ENCODE data around the gene STMN3. TPM values are rescaled to one million over a fixed set of nuclear protein-coding genes. Genes with fewer than 3 reads are reported as not detected.
"Not testable (repeated sequence)": the region's sequence is repeated elsewhere in the genome, so short reads cannot be mapped to it uniquely, and the experiment has no call there.

STMN3 gene
- polyA plus RNA-seq, 4 donors: 25.4 to 44.1 (median 33.6) TPM

DNA sequence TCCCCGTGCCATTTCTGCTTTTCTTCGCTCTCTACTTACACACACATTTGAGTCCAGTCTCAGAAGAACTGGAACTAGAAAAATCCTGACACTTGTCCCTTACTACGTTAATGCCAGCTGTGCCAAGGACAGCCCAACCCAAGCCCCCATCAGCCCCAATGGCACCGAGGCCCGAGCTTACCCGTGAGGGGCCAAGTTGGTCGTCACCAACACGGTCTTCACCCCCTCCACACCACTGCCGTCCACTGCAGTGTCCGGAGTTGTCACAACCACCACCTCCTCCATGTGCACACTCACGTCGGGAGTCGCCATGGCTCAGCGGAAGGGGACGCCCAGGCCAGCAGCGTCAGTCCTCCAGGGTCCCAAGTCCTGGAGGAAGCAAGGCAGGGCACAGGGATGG lies 34.1 kb downstream of the STMN3 start:
- DNase-seq (ENCODE audit: low read depth in 4 of 4, low spot score in 2 of 4): no peak

DNA sequence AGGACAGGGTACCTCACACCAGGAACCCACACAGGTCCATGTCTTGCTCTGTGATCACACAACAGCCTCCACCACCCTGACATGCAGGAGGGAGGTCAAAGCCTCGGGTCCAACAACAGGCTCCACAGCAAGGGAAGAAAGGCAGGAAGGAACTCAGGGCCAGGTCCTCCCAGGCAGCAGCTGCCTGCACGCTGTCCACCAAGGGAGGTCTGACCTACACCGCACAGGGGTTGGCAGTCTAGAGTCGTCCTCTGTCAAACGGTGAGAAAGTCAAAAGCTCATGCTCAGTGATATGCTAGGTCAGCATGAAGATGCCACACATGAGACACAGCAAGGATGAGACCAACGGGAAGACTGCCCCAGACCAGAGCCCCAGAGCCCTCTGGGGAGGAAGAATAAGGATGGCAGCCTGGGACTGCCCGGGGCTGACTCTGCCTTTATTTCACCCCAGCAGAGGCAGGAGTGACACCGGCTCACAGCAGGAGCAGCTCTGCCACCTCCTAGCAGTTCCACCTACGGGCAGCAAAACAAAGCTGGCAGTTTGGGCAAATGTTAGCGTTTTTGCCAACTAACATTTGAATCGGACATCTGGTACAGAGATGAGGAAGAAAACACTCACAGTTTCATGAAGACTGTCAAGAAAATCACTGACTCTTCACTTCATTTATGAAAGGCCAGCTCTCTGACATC lies 34.8 kb downstream of the STMN3 start:
- DNase-seq (ENCODE audit: low read depth in 4 of 4, low spot score in 2 of 4): no peak

DNA sequence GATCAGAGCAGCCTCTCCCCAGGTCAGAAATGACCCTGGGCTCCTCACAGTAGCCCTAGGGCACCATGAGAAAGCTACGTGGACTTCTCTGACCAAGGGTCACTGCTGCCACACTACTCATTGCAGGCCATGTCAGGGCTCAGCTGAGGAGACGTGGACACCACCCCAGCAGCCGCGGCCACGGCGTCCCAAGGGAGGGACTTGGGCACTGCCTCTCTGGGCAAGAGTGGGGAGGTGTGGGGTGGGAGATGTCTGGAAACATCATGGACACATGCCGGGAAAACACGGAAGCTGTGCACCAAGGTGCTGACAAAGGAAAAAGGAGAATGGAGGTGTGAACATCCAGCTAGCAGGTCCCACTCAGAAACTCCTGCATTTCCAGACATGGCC lies 35.4 kb downstream of the STMN3 start:
- no peak for DNase-seq (ENCODE audit: low read depth in 4 of 4, low spot score in 2 of 4)

DNA sequence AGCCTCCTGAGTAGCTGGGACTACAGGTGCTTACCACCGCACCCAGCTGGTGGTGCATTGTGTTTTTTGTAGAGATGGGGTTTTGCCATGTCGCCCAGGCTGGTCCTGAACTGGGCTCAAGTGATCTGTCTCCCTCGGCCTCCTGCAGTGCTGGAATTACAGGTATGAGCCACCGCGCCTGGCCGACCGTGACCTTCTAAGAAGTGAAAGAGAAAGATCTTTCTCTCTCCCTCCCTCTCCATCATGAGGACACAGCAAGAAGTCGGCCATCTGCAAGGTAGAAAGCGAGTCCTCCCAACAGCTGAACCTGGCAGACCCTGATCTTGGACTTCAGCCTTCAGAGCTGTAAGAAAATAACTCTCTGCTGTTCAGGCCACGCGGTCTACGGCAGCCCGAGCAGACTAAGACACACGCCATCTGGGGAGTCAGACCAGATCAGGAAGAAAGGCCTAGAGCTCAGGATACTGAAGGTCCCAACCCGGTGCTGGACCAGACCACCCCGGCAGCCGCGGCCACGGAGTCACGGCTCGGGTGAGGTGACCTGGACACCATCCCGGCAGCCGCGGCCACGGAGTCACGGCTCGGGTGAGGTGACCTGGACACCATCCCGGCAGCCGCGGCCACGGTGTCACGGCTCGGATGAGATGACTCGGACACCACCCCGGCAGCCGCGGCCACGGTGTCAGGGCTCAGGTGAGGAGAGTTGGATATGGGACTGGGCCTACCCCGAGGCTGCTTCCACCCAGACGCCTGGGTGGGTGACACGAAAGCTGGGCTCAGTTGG lies 35.9 kb downstream of the STMN3 start:
- no peak for DNase-seq (ENCODE audit: low read depth in 4 of 4, low spot score in 2 of 4)

DNA sequence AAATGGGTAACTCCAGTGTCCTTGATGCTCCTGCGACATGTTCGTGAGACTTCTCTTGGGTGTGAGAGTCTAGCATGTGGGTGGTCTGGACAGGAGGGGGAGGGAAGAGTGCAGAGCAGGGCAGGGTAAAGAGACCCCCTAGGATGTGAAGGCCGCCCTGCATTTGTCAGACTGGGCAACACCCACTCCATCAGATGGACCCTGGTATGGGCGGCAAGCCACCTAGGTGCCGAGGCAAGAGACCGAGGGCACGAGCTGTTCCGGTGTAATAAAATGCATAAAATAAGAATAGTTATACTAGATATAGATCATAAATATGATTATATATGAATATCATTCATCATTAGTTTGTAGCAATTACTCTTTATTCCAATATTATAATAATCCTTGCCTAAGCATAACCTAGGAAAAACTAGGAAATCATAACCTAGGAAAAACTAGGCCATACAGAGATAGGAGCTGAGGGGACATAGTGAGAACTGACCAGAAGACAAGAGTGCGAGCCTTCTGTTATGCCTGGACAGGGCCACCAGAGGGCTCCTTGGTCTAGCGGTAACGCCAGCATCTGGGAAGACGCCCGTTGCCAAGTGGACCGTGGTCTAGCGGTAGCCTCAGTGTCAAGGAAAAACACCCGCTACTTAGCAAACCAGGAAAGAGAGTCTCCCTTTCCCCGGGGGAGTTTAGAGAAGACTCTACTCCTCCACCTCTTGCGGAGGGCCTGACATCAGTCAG lies 39.2 kb downstream of the STMN3 start:
- DNase-seq (ENCODE audit: low read depth in 4 of 4, low spot score in 2 of 4): not testable (repeated sequence)

DNA sequence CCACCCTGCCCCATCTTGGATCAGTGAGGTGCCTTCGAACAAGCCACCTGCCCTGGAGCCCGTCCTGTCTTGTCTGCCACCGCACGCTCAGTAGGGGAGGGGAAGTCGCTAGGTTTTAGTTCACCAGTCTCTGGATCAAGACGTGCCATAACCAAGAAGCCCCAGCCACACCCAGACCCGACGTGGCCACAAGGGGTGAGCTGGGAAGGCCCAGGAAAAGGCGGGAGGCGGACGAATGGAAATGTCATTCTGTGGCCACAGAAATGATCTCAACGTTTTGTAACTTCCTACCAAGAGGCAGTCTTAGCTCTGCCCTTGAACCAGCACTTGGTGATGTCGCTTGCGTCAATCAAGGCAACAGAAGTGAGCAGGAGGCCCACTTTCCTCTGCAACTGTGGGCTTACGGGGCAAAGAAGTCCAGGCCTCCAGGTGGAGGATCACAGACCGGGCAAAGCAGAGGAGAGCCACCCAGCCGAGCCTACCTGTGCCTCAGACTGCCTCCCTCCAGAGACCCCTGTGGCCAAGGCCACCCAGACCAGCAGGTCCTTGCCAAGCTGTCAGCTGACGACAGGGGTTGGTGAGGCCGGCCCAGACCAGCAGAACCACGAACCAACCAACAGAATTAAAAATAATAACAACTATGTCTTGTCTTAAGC lies 40.8 kb downstream of the STMN3 start:
- DNase-seq (ENCODE audit: low read depth in 4 of 4, low spot score in 2 of 4): no peak

DNA sequence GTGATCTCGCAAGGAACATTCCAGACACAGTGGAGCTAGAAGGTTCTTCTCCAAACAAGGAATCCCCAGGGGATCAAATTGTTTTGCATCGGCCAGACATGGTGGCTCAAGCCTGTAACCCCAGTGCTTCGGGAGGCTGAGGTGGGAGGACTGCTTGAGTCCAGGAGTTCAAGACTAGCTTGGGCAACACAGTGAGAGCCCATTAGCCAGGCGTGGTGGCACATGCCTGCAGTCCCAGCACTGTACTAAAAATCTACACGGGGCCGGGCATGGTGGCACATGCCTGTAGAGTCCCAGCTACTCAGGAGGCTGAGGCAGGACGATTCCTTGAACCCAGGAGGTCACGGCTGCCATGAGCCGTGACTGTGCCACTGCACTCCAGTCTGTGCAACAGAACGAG lies 41.6 kb downstream of the STMN3 start:
- DNase-seq (ENCODE audit: low read depth in 4 of 4, low spot score in 2 of 4): no peak

DNA sequence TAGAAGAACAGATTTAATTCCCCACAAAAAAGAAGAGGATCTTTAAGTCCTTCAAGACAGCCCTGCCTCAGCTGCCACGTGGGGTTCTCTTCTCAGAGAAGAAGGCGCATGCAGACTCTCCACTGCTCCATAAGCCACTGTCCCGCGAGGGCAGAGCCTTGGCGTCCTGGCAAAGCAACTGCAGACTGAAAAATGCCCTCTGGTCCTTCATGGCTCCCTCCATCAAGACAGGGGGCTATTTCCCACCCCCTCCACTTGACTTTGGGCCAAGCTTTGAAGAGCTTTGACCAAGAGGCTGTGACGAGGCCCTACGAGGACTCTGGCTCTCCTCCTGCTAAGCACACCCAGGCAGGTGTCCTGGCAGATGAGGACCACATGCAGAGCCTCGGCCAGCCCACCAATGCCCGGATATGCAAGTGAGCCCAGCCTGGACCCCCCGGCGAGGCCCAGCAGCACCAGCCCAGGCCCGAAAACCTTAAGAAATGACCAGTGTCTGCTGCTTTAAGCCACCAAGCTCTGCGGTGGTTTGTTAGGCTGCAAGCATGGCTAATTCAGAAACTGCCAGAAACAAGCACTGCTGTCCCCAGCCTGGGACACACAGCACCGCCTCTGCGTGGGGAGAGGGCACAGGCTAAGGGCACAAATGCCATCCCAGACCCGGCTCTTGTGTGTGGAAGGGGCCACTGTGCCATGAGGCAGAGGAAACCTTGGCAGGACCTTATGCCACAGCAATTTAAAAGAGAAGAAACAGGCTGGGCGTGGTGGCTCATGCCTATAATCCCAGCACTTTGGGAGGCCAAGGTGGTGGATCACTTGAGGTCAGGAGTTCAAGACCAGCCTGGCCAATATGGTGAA lies 42.4 kb downstream of the STMN3 start:
- DNase-seq (ENCODE audit: low read depth in 4 of 4, low spot score in 2 of 4): no peak

DNA sequence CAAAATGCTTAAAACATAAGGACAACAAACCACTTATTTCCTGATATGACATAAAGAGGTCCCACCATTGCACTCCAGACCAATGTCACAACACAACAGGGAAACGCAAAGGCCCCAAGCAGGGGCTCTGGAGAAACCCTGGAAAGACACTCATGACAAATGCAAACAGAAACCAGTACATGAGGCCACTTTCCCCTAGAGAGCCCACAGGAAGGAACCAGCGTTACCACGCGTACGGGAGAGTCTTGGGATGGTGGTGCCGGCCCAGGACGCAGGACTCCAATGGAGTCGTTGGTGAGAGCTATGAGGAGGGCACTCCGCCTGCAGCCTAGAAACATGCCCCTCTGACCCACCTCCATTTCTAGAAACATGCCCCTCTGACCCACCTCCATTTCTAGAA lies 46.5 kb downstream of the STMN3 start:
- DNase-seq (ENCODE audit: low read depth in 4 of 4, low spot score in 2 of 4): no peak

DNA sequence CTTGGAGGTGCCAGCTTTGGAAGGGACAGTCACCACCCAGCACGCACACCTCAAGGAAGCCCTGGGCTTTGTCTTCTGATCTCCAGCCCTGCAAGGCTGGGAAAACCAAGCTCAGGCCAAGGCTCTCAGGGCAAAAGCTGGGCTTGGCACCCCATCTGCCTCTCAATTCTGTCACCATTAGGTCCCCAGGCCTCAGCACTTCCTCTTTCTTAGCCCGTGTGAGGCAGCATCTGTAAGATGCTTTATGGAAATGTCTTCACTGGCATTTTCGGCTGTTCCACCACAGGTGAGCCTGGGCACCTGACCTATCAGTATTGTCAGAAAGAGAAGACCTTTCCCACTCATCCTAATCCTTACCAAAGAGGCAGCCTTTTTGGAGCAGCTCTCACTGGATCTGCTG lies 50.9 kb downstream of the STMN3 start:
- no peak for DNase-seq (ENCODE audit: low read depth in 4 of 4, low spot score in 2 of 4)

DNA sequence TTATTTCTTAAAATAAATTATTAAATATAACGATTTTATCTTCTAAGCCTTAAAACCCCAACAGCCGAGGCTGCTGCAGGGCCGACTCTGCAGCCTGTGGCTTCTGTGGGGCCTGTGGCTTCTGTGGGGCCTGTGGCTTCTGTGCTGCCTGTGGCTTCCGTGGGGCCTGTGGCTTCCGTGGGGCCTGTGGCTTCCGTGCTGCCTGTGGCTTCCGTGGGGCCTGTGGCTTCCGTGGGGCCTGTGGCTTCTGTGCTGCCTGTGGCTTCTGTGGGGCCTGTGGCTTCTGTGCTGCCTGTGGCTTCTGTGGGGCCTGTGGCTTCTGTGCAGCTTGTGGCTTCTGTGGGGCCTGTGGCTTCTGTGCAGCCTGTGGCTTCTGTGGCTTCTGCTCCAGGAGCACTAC lies 51.5 kb downstream of the STMN3 start:
- not testable (repeated sequence) for DNase-seq (ENCODE audit: low read depth in 4 of 4, low spot score in 2 of 4)

DNA sequence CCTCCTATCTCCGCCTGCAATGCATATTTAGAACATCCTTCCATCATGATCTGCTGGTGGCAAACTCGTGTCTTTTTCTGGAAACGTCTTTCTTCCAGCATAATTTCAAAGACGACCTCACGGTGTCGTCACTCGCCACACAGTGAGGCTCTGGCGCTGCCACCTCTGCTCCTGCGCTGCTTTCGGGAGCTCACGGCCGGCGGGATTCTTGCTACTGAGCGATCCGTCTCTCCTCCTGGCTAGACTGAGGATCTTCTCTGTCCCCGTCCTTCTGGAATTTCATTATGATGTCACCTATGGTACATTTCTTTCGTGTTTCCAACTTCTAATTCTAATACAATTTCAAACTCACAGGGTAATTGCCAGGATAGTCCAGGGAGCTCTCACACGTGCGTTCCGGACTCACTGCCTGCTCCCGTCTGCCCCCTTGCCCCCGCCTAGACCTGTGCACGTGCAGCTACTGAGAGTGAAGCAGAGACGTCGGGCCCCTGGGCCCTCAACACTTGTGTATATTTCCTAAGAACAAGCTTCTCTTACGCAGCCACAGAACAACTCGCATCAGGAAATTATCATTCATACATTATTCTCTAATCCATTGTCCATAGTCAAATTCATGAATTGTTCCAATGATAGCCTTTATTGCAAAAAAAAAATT lies 53.7 kb downstream of the STMN3 start:
- no peak for DNase-seq (ENCODE audit: low read depth in 4 of 4, low spot score in 2 of 4)

DNA sequence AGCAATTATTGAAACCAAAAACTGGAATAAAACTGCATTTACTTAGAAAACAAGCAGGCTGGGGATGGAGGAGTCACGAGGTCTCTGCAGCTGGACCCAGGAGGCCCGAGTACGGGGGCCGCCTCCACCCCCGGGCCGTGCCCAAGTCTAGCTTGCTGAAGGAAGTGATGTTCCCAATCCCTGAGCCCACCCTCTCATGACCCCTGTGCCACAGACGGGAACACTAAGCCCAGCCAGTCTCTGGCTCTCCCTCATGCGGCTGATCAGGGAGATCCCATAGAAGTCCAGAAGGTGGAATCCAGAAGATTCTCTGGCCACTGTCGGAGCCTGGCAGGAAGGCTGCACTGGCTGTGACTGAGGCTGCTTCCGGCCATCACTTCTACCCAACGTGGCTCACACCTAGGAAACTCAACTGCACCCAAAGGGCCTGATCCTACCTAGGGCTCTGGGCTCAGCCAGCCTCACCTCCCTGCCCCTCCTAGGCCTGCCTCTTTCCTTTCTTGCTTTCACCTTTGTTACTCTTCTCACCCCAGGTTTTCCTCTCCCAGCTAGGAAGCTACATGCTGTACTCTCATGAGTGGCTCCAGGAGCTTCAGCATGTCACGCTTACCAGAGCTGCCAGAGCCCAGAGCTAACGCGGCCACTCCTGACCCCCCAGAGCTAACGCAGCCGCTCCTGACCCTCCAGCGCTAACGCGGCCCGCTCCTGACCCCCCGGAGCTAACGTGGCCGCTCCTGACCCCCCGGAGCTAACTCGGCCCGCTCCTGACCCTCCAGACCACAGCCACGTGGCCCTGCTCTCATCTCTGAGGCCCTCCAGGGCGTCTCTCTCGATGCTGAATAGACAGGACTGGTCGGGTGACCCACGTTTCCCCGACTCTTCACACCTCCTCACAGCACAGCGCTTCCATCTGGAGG lies 54.5 kb downstream of the STMN3 start:
- no peak for DNase-seq (ENCODE audit: low read depth in 4 of 4, low spot score in 2 of 4)

DNA sequence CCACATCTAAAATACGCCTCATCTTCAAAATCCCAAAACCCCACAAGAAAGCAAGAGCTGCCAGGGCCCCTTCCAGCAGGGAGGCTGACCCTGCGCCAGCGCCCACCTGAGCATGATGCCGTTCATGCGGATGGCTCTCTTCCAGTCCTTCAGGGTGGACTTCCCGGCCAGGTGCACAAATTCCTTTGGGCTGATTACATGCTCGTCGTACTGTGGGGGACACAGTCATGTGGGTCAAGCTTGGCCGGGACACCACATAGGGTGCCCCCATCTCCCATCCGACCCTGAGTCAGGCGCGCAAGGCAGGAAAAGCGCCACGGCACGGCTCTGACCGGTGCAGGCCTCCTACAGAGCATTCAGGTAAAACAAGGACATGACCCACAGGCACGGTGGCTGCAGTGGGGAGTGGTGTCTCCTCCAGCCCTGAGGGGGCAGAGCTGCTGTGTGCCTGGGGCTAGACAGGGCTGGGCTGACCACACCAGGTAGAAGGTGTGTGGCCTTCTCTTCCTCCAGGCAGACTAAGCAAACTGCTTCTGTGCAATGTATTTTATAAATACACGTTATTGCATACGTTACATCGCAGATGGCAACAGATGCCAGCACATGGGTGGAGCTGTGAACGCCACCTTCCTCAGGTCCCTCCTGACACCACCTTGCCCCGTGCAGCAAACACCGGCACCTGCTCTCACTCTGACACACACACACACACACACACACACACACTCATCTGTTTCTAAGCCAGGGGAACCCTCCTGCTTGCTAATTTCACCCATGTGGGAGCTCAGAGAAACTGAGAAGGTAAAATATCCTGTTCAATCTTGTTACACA lies 55.4 kb downstream of the STMN3 start:
- DNase-seq (ENCODE audit: low read depth in 4 of 4, low spot score in 2 of 4): no peak

DNA sequence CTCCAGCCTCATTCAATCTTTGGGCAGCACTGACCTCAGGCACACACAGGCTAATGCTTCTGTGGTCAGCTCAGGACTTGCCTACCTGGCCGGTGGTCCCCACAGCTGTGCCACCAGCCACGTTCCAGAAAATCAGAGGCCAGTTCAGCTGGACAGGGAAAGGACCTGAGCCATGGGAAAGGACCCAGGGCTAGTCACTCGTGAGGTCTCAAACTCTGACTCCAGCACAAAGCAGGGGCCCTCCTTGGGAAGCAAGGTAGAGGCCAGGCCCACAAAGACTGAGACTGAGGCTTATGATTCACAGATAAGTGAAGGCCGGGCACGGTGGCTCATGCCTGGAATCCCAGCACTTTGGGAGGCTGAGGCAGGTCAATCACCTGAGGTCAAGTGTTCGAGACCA lies 56.8 kb downstream of the STMN3 start:
- DNase-seq (ENCODE audit: low read depth in 4 of 4, low spot score in 2 of 4): no peak

DNA sequence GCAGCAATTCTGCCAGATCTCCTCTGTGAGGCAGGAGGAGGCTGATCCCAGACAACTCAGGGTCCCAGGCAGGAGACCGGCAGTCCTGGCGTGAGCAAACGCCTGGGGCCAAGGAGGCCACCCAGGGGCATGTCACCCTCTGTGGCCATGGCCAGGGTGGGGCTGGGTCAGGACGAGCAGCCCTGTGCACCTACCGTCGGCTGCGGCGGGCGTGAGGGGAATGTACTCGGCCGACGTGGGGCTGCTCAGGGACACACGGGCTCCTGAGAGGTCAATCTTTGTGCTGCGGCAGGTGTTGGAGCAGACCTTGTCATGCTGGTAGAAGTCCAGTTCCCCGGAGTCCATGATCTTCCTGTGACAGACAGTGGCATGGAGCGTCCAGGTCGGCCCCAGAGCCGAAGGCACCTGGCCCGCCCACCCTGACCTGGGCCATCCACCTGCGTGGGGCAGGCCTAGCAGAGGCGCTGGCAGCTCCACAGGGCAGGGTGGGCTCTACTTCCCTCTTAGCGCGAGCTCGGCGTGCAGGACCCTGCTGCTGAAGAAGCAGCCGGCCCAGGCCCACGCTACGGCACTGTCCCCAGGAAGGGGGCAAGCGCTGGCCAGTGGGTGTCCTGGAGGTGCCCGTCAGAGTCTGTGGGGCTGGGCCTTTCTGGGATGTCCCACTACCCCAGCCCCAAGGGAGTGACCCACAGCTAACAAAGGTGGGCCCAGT lies 57.7 kb downstream of the STMN3 start:
- DNase-seq (ENCODE audit: low read depth in 4 of 4, low spot score in 2 of 4): no peak

DNA sequence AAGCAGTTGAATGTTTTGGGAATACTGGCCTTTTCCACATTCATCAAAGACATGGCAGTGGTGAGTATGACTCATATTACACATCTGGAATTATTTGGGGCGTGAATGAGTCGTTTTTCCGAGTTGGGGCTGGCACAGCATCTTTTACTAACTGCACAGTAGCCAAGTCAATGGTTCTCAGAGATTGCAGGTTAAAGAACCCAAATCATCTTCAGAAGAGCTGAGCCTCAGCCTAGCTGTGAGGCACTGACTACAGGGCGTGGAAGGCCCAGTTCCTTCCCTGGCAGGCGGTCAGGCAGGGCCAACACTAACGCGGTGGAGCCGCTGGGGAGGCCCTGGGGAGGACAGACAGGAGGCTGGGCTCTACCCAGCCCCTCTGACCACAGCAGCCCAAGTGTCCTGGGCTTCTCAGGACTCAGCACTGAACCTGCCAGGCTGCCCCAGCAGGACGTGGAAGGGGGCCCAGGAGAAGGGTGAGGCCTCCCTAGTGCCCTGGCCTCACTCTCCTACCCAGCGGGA lies 59.1 kb downstream of the STMN3 start:
- no peak for DNase-seq (ENCODE audit: low read depth in 4 of 4, low spot score in 2 of 4)
